HEK293 (cell line): ENCODE measurements around the gene PIK3R3.
A peak's percentile ranks its signal among the peaks of the same experiment; 100 is the strongest.

Experiments
- CTCF ChIA-PET: fragments of 350-600 bp; formaldehyde crosslinking; extraction: SDS; loops from one replicate; lab custom pipeline; 2021; ENCODE audit warnings: antibody characterized with exemption; lab: Yijun Ruan, JAX
- POLR2A ChIA-PET: fragments of 300-600 bp; formaldehyde crosslinking; extraction: SDS; loops from one replicate; lab custom pipeline; 2020; ENCODE audit warnings: antibody characterized with exemption, inconsistent platforms; lab: Yijun Ruan, JAX
- H3K27ac ChIP-seq: fragments of 200-500 bp; sonication (Bioruptor generic); 2 replicates; pipeline ENCODE4 v1.5.1; 2014; ENCODE audit warnings: low read depth, low read length, control low read depth, inconsistent platforms; ENCODE audit errors: extremely low read depth
- H3K36me3 ChIP-seq, 2 experiments: fragments of 200-500 bp in 1 of 2; sonication (Bioruptor generic) in 1 of 2; 1 replicate in 1 of 2; 2 replicates in 1 of 2; pipeline ENCODE4 v1.5.1; 2014 to 2017; ENCODE audit warnings: inconsistent platforms in 2 of 2, low read length in 2 of 2; ENCODE audit not compliant: control insufficient read depth in 2 of 2, insufficient read depth in 1 of 2
- H3K4me1 ChIP-seq: fragments of 200-500 bp; sonication (Bioruptor generic); 2 replicates; pipeline ENCODE4 v1.5.1; 2014; ENCODE audit warnings: mild to moderate bottlenecking, low read length, inconsistent platforms; ENCODE audit not compliant: control insufficient read depth, insufficient read depth
- H3K4me3 ChIP-seq: 2 replicates; pipeline ENCODE4 v1.5.1; 2011; ENCODE audit warnings: low read depth, mild to moderate bottlenecking, control low read depth, low read length, moderate library complexity
- H3K9me3 ChIP-seq: fragments of 200-500 bp; sonication (Bioruptor generic); 2 replicates; pipeline ENCODE4 v1.5.1; 2014; ENCODE audit warnings: low read depth, low read length, inconsistent platforms; ENCODE audit not compliant: control insufficient read depth, insufficient read depth
- INSM2 ChIP-seq: fragments of 450-650 bp; formaldehyde crosslinking; IDR thresholded peaks from 2 replicates; pipeline ENCODE4 v1.5.1; 2016; ENCODE audit warnings: missing biosample characterization, missing genetic modification characterization
- KLF8 ChIP-seq: fragments of 450-650 bp; formaldehyde crosslinking; IDR thresholded peaks from 2 replicates; pipeline ENCODE4 v1.5.1; 2016; ENCODE audit warnings: missing biosample characterization, missing genetic modification characterization
- SETDB1 ChIP-seq: IDR thresholded peaks from one replicate; pipeline ENCODE4 v1.6.1; 2017; ENCODE audit warnings: mild to moderate bottlenecking, low read length, moderate library complexity, mixed read lengths; ENCODE audit not compliant: insufficient read length
- SP7 ChIP-seq: fragments of 450-650 bp; formaldehyde crosslinking; IDR thresholded peaks from 2 replicates; pipeline ENCODE4 v1.5.1; 2016; ENCODE audit warnings: missing biosample characterization, missing genetic modification characterization
- ZBTB44 ChIP-seq: fragments of 450-650 bp; IDR thresholded peaks from 2 replicates; pipeline ENCODE4 v1.5.1; 2018; ENCODE audit warnings: missing biosample characterization, mild to moderate bottlenecking, missing genetic modification characterization
- ZNF146 ChIP-seq: fragments of 450-650 bp; formaldehyde crosslinking; IDR thresholded peaks from 2 replicates; pipeline ENCODE4 v1.5.1; 2016; ENCODE audit warnings: missing biosample characterization, missing genetic modification characterization
- ZNF18 ChIP-seq: fragments of 450-650 bp; formaldehyde crosslinking; IDR thresholded peaks from 2 replicates; pipeline ENCODE4 v1.5.1; 2016; ENCODE audit warnings: missing biosample characterization, missing genetic modification characterization
- ZNF184 ChIP-seq: fragments of 450-650 bp; IDR thresholded peaks from 2 replicates; pipeline ENCODE4 v1.5.1; 2018; ENCODE audit warnings: missing biosample characterization, mild to moderate bottlenecking, missing genetic modification characterization
- ZNF311 ChIP-seq: fragments of 450-650 bp; formaldehyde crosslinking; IDR thresholded peaks from 2 replicates; pipeline ENCODE4 v1.5.1; 2017; ENCODE audit warnings: missing biosample characterization, missing genetic modification characterization, borderline replicate concordance
- ZNF341 ChIP-seq: fragments of 450-650 bp; formaldehyde crosslinking; IDR thresholded peaks from 2 replicates; pipeline ENCODE4; 2016; ENCODE audit warnings: low read depth, missing biosample characterization, missing genetic modification characterization
- ZNF366 ChIP-seq: fragments of 450-650 bp; formaldehyde crosslinking; conservative IDR thresholded peaks from 2 replicates; pipeline ENCODE4 v1.5.1; 2016; ENCODE audit warnings: missing biosample characterization, missing genetic modification characterization
- ZNF48 ChIP-seq: fragments of 450-650 bp; formaldehyde crosslinking; IDR thresholded peaks from 2 replicates; pipeline ENCODE4 v1.5.1; 2016; ENCODE audit warnings: missing biosample characterization, missing genetic modification characterization
- ZNF558 ChIP-seq: fragments of 450-650 bp; formaldehyde crosslinking; IDR thresholded peaks from 2 replicates; pipeline ENCODE4 v1.5.1; 2016; ENCODE audit warnings: missing biosample characterization, missing genetic modification characterization
- ZNF624 ChIP-seq: fragments of 450-650 bp; formaldehyde crosslinking; IDR thresholded peaks from 2 replicates; pipeline ENCODE4 v1.5.1; 2017; ENCODE audit warnings: missing biosample characterization, missing genetic modification characterization
- ZNF654 ChIP-seq: fragments of 450-650 bp; formaldehyde crosslinking; IDR thresholded peaks from 2 replicates; pipeline ENCODE4 v1.5.1; 2016; ENCODE audit warnings: low read depth, missing biosample characterization, missing genetic modification characterization
- ZNF768 ChIP-seq: fragments of 450-650 bp; formaldehyde crosslinking; IDR thresholded peaks from 2 replicates; pipeline ENCODE4 v1.5.1; 2018; ENCODE audit warnings: missing biosample characterization, mild to moderate bottlenecking, missing genetic modification characterization

PIK3R3 gene

GRCh38 chr1:46110521-46110920 is 21.9 kb downstream of the PIK3R3 start:
- no peak overlapping the region for H3K27ac ChIP-seq
- TF ChIP-seq ZNF624 (tag by site-specific recombination) (no peak), INSM2 (tag by site-specific recombination) (no peak), ZNF311 (tag by site-specific recombination) (no peak), ZNF558 (tag by site-specific recombination) (no peak), KLF8 (tag by site-specific recombination) (no peak), ZNF768 (tag by site-specific recombination) (no peak), ZNF341 (0 out of 2 replicates have a peak, but pooled peaks have one; percentile 13)
- no peaks in the 10 kb centered on the region; a peak in 1 of 3 replicates for H3K36me3 ChIP-seq
- no peak overlapping the region for H3K4me3 ChIP-seq
- ChIA-PET CTCF (interaction anchor here (0.7 kb wide), 1 partner anchor 114 kb away, joined by 3 read pairs; no protein-coding TSS in a partner anchor), POLR2A (interaction anchor here (0.7 kb wide), 3 partner anchors 20 to 481 kb away, joined by 3 to 4 read pairs (median 4); no protein-coding TSS in a partner anchor)
- 0 out of 2 replicates have a peak, but pooled peaks cover 3% of the 10 kb centered on the region for H3K4me1 ChIP-seq
- no peaks in the 10 kb centered on the region for H3K9me3 ChIP-seq

GRCh38 chr1:46102769-46103476 is 29.5 kb downstream of the PIK3R3 start:
- H3K27ac ChIP-seq: no peak overlapping the region
- H3K4me1 ChIP-seq: no peaks in the 10 kb centered on the region
- CTCF ChIA-PET: no interaction called here
- POLR2A ChIA-PET: no interaction called here
- H3K9me3 ChIP-seq: no peaks in the 10 kb centered on the region
- no peaks in the 10 kb centered on the region; a peak in 1 of 3 replicates for H3K36me3 ChIP-seq
- no peak overlapping the region for H3K4me3 ChIP-seq
- peak; percentile 80 for TF ChIP-seq ZNF146
- TF ChIP-seq SP7 (tag by site-specific recombination): 0 out of 2 replicates have a peak, but pooled peaks have one; percentile 18
- TF ChIP-seq ZNF184 (tag by site-specific recombination): no peak
- no peak for TF ChIP-seq ZNF48
- 0 out of 2 replicates have a peak, but pooled peaks have one; percentile 15 for TF ChIP-seq ZNF366 (tag by site-specific recombination)

GRCh38 chr1:46099215-46099614 is 33.2 kb downstream of the PIK3R3 start:
- Histone ChIP-seq H3K4me1 (no peaks in the 10 kb centered on the region), H3K27ac (no peak overlapping the region), H3K9me3 (no peaks in the 10 kb centered on the region), H3K4me3 (no peak overlapping the region), H3K36me3 (no peaks in the 10 kb centered on the region; a peak in 1 of 3 replicates)
- TF ChIP-seq ZNF18 (tag by site-specific recombination): no peak
- no peak for TF ChIP-seq ZBTB44 (tag by site-specific recombination)
- TF ChIP-seq SETDB1: peak; percentile 58
- no peak for TF ChIP-seq ZNF654
- ChIA-PET CTCF (no interaction called here), POLR2A (no interaction called here)
